Fibroblast of lung (primary cell): Measurements from ENCODE around the gene CAPN14.
A peak's percentile ranks its signal among the peaks of the same experiment; 100 is the strongest.

Source experiments
- EZH2 ChIP-seq: IDR thresholded peaks from 2 replicates; pipeline ENCODE4 v1.5.1; 2012; ENCODE audit warnings: low read length, control low read depth, mild to moderate bottlenecking; ENCODE audit errors: missing control alignments
- TF ChIP-seq, protein P1 (sequence below), 2 donors: IDR thresholded peaks in 1 of 2; conservative IDR thresholded peaks in 1 of 2; 1 replicate in 1 of 2; 2 replicates in 1 of 2; pipeline ENCODE4 v1.5.1; 2011 to 2012; ENCODE audit warnings: low read length in 2 of 2, control low read depth in 1 of 2, inconsistent platforms in 1 of 2, low read depth in 1 of 2, mild to moderate bottlenecking in 1 of 2

DNA sequence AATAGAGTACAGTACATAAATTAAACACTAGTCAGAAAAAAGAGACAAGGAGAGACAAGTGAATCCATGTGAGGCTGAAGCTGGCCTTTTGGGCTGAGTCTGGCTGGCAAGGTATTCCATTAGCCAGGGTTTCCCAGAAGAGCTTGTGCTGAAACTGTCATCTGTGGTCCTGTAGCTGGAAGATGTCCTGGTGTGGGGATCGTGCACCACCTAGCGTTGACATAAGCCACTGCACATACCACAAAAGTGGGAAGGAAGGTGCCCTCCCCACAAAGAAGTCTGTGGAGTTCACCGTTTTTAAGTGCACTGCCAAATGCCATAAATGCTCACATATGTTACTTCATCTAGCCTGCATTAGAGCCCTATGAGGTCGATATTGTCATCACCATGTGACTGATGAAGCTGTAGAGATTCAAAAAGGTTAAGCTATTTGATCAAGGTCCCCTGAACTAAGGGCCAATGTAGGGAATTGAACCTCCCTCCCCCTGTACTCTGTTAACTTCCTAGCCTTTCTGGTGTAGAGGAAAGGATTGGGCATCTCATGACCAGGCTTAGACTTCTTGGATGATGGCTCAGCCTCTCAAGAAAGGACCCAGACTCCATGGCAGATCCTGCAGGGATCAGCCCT lies 47.1 kb downstream of the CAPN14 start:
- TF ChIP-seq, protein P1, sequence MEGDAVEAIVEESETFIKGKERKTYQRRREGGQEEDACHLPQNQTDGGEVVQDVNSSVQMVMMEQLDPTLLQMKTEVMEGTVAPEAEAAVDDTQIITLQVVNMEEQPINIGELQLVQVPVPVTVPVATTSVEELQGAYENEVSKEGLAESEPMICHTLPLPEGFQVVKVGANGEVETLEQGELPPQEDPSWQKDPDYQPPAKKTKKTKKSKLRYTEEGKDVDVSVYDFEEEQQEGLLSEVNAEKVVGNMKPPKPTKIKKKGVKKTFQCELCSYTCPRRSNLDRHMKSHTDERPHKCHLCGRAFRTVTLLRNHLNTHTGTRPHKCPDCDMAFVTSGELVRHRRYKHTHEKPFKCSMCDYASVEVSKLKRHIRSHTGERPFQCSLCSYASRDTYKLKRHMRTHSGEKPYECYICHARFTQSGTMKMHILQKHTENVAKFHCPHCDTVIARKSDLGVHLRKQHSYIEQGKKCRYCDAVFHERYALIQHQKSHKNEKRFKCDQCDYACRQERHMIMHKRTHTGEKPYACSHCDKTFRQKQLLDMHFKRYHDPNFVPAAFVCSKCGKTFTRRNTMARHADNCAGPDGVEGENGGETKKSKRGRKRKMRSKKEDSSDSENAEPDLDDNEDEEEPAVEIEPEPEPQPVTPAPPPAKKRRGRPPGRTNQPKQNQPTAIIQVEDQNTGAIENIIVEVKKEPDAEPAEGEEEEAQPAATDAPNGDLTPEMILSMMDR (conservative IDR thresholded peaks at IDR 0.05 in 1 of 2, IDR thresholded peaks at IDR 0.05 in 1 of 2; ENCODE audit: low read depth in 1 of 2, low read length in 2 of 2): peak; percentile 93 to 97
- TF ChIP-seq EZH2: no peak
